ENCODE data around the gene CMYA5.
"Not testable (repeated sequence)": the region's sequence is repeated elsewhere in the genome, so short reads cannot be mapped to it uniquely, and the experiment has no call there.

The CMYA5 gene

DNA sequence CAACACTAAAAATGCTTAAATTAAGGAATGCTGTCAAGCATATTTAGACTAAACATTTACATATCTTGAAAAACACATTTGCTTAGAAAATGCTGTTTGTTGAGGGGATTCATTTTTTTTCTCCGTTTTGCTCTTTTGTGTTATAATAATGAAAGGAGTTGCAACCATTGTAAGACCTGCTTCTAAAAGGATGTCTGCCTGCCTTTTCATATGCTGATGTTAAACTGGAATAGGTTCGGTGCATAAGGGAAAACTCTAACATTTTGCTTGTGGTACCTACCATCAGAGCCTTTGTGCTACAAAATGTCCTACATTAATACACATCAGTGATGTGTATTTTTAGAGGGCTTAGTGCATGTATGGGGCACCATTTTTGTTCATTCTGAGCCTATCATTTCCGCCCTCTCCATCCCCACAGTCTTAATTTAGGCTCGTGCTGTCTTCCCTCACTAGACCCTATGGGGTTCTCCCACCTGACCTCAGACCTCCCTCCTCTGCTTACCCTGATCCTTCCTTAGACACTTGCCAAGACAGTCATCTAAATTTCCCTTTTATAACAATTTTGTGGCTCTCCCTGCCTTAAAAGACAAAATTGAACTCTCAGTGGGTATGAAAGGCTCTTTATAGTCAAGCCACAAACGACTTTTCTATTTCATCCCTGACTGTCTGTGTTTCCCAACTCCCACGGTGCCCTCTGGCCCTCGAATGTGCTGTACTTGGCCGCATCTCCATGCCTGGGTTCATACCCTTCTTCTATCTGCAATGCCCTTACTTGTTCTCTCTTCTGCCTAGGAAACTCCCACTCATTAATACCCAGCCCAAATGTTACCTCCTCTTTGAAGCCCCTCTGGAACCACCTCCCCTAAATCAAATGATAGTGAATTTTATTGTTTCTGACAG lies 61.2 kb downstream of the CMYA5 start:
- no peak for DNase-seq

GRCh38 chr5:79753092-79753491 lies 63.5 kb downstream of the CMYA5 start:
- DNase-seq = no peak

DNA sequence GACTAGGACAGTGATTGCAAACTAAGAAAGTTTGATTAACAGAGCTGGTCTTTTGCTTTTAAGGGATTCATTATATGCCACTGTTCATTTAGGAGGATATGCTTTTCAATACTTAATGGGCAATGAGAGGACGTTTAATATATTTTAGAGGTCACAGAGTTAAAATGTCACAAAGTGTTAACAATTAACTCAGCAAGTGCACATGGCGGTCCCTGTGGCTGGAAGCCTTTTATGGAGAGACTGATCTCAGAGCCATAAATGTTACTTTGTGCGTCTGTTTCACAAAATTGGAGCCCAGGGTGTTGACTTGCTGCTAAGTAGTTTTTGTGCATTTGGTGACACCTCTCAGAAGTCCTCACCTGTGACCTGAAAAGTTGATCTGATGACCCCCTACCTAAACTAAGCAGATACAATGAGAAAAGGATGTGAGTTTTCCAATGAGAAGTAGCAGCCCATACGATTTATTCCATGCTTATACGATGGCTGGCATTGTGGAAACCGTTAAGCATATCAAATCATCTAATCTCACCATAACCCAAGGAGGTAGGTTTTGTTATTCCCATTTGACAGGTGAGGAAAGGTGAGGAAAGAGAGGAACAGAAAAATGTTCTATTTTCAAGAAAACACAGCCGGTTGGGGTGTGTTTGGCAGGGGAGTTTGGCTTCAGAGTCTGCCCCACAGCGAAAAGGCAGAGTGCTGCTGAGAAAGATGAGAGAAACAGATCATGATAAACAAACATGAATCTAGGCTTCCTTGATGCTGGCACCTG lies 64.4 kb downstream of the CMYA5 start:
- no peak for DNase-seq

DNA sequence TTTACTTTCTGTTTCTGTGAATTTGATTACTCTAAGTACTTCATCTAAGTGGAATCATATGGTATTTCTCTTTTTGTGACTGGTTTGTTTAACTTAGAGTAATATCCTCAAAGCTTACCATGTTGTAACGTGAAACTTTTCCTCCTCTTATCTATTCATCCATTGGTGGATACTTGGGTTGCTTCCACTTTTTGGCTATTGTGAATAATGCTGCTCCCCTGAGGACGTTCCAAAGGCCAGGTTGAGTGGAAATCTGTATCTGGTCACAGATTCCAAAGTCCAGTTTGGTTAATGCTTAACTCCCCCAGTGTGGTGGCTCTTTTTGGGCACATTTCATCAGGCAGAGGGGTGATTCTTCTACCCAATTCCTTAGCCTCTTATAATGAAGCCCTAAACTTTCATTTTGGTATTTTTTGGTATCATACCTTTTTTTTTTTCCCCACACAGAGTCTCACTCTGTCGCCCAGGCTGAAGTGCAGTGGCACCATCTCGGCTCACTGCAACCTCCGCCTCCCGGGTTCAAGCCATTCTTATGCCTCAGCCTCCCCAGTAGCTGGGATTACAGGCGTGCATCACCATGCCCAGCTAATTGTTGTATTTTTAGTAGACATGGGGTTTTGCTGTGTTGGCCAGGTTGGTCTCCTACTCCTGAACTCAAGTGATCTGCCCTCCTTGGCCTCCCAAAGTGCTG lies 65.4 kb downstream of the CMYA5 start:
- DNase-seq = no peak

DNA sequence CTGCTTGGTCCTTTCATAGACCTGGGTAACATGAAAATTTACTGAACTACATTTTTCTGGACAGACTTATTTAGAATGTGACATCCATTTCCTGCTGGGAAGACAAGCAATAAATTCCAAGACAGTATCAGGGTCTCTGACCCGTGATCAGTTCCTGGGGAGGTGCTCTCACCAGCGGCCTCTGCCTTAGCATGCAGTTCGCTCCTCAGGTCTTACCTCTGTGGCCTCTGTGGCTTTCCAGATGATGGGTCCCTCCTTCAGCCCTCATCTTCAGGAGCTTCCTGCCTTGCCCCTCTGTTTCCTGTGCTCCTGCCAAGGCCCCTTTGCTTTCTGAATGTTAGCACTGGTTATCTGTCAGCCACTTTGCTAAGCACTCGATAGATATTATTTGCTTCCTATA lies 66.4 kb downstream of the CMYA5 start:
- no peak for DNase-seq

DNA sequence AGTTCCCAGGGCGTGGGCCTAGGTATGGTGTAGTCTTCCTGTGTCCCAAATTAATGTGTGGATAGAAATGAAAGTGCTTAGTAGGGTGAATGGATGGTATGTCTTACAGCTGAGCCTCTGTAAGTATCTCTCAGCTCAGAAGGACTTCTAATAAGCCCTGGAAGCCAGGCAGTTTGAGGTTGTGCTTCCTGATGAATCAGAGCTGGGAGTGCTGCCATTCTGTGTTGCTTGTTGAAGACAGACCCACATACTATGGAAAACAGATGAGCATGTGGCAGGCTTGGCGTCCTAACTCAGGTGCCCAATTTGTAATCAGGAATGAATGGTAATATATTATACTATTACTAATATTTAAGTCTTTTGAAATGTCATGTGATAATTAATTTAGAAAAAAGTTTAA lies 69.8 kb downstream of the CMYA5 start:
- DNase-seq = no peak

- no peak for DNase-seq
Measured at GRCh38 chr5:79759848-79760247, 70.2 kb downstream of the CMYA5 start.

GRCh38 chr5:79762929-79763328 lies 73.3 kb downstream of the CMYA5 start:
- DNase-seq = no peak

- not testable (repeated sequence) for DNase-seq
Measured at GRCh38 chr5:79764147-79764546, 74.5 kb downstream of the CMYA5 start.

DNA sequence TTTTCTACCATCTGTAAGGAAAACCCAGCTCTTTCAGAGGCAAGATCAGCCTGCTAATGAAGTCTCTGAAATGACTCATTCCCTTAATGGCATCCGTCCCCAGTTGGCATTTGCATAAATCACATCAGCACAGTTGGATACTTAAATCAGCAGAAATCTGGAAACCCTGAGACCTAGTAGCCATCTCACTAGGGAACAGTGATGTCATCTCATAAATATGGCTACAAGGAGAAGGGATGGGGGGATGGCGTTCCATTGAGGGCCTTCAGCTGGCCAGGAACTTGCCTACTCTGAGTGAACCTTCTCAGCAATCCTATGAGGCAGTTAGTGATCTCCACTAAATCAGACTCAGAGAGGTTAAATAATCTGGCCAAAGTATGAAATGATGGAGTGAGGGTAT lies 81.8 kb downstream of the CMYA5 start:
- DNase-seq = no peak

DNA sequence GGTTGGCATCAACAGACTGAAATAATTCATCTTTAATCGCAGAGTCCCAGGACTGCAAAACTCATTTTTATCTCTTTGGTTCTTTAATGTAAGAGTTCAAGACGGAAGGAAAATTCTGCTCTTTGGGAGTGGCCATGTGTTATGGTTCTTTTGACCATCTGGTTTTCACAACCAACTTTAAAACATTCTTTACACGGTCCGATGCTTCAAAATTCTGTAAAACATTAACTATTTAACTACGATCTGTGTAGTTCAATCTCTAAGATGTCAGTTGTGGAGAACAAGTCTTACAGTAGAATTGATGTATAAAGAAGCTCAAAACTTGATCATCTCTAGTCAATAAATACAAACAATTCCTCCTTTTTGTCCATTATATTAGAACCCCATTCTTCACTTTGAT lies 83.0 kb downstream of the CMYA5 start:
- DNase-seq = no peak

- DNase-seq = no peak
Measured at GRCh38 chr5:79773612-79774011, 84.0 kb downstream of the CMYA5 start.

DNA sequence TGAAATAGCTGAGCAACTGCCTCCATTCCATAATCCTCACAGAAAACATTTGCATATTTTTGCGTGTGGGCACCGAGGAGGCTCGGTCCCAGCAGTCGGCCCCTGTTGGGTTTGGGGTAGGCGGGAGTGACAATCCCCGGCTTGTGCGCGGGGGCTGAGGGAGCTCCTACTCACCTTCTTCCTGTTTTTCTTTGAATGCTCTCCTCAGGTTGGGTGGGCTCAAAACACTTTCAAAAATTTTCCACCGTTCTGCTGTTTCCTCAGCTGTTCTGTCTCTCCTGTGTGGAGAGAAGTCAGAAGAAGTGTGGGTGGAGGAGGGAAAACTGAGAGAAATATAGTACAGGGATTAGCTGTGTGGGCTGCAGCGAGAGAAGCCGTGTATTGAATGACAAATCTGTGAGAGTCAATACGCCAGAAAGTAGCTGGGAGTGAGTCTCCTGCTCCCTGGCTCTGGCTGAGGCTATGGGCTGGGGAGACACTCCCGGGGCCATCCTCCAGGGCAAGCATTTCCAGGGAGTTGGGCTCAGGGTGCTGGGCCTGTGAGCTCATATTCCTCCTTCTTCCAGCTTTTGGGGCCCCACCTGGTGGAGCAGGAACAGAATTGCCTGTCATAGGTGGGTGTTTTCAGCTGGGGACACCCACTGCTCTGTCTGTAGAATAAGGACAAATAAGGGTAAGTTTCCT lies 84.7 kb downstream of the CMYA5 start:
- no peak for DNase-seq

GRCh38 chr5:79774855-79775237 lies 85.2 kb downstream of the CMYA5 start:
- DNase-seq = no peak

DNA sequence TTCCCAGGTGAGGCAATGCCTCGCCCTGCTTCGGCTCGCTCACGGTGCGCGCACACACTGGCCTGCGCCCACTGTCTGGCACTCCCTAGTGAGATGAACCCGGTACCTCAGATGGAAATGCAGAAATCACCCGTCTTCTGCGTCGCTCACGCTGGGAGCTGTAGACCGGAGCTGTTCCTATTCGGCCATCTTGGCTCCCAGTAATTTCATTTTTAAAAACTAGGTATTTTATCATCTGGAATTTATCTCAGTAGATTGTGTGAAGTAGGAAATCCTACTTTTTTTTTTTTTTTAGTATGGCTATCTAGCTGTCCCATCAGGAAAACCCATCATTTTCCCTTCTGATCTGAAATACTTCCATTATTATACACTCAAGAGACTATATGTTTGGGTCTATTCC lies 95.1 kb downstream of the CMYA5 start:
- DNase-seq = not testable (repeated sequence)

GRCh38 chr5:79785983-79786382 lies 96.3 kb downstream of the CMYA5 start:
- DNase-seq = no peak

DNA sequence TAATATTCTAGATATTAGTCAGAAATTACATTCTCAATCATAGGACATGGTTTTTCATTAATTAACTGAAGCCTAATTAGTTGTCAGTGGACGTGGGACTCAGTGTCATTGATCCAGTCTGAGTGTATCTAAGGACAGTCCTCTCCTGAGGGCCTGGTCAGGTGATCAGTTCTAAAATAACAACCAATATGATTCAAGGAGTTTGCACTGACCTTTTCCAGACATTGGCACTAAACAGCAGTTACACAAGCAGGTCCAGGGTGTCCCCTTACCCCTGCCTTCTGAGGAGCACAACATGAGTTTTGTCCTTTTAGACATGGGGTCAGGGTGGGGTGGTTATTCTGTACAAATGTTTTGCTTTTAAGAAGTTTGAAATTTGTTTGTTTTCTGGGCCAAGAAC lies 97.8 kb downstream of the CMYA5 start:
- no peak for DNase-seq

DNA sequence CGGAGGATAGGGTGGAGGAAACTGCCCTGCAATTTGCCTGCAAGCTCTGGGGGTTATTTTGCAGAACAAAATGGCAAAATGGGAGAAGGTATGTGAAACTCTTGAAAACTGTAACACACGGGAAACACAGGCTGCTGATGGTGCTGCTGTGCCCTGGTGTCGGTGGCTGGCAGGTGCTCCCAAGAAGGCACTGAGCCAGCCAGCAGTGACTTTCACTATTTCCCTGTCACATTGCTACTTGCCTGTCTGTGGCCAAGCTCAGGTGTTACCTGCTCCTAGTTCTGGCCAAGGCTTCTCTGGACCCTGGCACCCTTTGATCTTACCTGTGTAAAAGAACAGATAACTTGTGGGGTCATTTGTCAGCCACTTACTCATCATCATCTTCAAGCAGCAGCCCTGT lies 102.2 kb downstream of the CMYA5 start:
- DNase-seq = no peak

- DNase-seq = no peak
Measured at GRCh38 chr5:79792463-79792862, 102.8 kb downstream of the CMYA5 start.

GRCh38 chr5:79793304-79793703 lies 103.7 kb downstream of the CMYA5 start:
- no peak for DNase-seq

- DNase-seq = no peak
Measured at GRCh38 chr5:79793722-79794121, 104.1 kb downstream of the CMYA5 start.

GRCh38 chr5:79794347-79794746 lies 104.7 kb downstream of the CMYA5 start:
- DNase-seq = no peak
